Measurements from ENCODE around the gene CDH13.

DNA sequence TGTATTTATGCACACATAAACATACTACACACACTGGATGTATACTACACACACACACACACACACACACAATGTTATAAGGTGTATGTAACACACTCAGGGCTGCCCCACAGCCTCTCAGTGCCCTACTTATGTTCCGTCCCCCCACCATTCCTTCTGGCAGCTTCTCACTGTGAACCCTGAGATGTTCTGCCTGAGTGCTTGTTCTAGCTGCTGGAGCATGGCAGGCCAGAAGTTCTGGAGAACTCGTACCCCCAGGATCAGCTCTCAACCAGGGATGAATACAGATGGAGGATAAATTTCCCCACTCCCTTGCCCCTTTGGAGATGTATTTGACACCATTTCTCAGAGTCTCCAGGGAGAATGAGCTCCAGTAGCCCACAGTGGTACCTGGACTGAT is 76.4 kb downstream of the CDH13 start:
- TF ChIP-seq CTCF (IDR thresholded peaks at IDR 0.05 in 2 of 3, conservative IDR thresholded peaks at IDR 0.05 in 1 of 3; ENCODE audit: insufficient read depth in 2 of 3, low read depth in 1 of 3, low read length in 3 of 3) (no peak), ZNF354B (CRISPR knock-in tag; IDR thresholded peaks at IDR 0.05) (no peak), RERE (CRISPR knock-in tag; IDR thresholded peaks at IDR 0.05; ENCODE audit: borderline replicate concordance) (no peak), SIN3A (IDR thresholded peaks at IDR 0.05; ENCODE audit: borderline replicate concordance in 2 of 2, control insufficient read depth in 1 of 2, low read depth in 2 of 2, low read length in 2 of 2) (no peak), RNF2 (IDR thresholded peaks at IDR 0.05) (no peak), ZNF23 (CRISPR knock-in tag; IDR thresholded peaks at IDR 0.05) (no peak)
- TF ChIP-seq, protein P1, sequence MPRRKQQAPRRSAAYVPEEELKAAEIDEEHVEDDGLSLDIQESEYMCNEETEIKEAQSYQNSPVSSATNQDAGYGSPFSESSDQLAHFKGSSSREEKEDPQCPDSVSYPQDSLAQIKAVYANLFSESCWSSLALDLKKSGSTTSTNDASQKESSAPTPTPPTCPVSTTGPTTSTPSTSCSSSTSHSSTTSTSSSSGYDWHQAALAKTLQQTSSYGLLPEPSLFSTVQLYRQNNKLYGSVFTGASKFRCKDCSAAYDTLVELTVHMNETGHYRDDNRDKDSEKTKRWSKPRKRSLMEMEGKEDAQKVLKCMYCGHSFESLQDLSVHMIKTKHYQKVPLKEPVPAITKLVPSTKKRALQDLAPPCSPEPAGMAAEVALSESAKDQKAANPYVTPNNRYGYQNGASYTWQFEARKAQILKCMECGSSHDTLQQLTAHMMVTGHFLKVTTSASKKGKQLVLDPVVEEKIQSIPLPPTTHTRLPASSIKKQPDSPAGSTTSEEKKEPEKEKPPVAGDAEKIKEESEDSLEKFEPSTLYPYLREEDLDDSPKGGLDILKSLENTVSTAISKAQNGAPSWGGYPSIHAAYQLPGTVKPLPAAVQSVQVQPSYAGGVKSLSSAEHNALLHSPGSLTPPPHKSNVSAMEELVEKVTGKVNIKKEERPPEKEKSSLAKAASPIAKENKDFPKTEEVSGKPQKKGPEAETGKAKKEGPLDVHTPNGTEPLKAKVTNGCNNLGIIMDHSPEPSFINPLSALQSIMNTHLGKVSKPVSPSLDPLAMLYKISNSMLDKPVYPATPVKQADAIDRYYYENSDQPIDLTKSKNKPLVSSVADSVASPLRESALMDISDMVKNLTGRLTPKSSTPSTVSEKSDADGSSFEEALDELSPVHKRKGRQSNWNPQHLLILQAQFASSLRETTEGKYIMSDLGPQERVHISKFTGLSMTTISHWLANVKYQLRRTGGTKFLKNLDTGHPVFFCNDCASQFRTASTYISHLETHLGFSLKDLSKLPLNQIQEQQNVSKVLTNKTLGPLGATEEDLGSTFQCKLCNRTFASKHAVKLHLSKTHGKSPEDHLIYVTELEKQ (CRISPR knock-in tag; IDR thresholded peaks at IDR 0.05) = no peak

All from K562 (cell line).